ENCODE results near the gene TMPRSS15.

TMPRSS15 gene

GRCh38 chr21:18373606-18374005 is 30.0 kb downstream of the TMPRSS15 start:
- H3K27ac ChIP-seq = no peak overlapping the region
- TF ChIP-seq FOXP2 (optimal IDR thresholded peaks at IDR 0.05; ENCODE audit: control extremely low read depth, extremely low read length, insufficient read depth) = no peak
- TF ChIP-seq POLR2AphosphoS5 (IDR thresholded peaks at IDR 0.05; ENCODE audit: borderline replicate concordance, low read depth, low read length) = no peak
- TF ChIP-seq EZH2 (IDR thresholded peaks at IDR 0.05) = no peak
- no peak overlapping the region for H3K9ac ChIP-seq (ENCODE audit: insufficient read length)
- no peak overlapping the region for H3K4me3 ChIP-seq
- no peaks in the 10 kb centered on the region for H3K9me3 ChIP-seq (ENCODE audit: low read depth, low read length)
- H3K36me3 ChIP-seq (ENCODE audit: insufficient read depth, low read length) = no peaks in the 10 kb centered on the region
- DNase-seq (ENCODE audit: low read depth, low spot score) = no peak

- H3K9me3 ChIP-seq (ENCODE audit: low read depth, low read length) = no peaks in the 10 kb centered on the region
- no peaks in the 10 kb centered on the region for H3K36me3 ChIP-seq (ENCODE audit: insufficient read depth, low read length)
- no peak overlapping the region for H3K9ac ChIP-seq (ENCODE audit: insufficient read length)
- H3K4me3 ChIP-seq = no peak overlapping the region
- no peak overlapping the region for H3K27ac ChIP-seq
- no peak for DNase-seq (ENCODE audit: low read depth, low spot score)
- TF ChIP-seq FOXP2 (optimal IDR thresholded peaks at IDR 0.05; ENCODE audit: control extremely low read depth, extremely low read length, insufficient read depth) = no peak
- no peak for TF ChIP-seq POLR2AphosphoS5 (IDR thresholded peaks at IDR 0.05; ENCODE audit: borderline replicate concordance, low read depth, low read length)
- TF ChIP-seq EZH2 (IDR thresholded peaks at IDR 0.05) = no peak
Measured at GRCh38 chr21:18370301-18370700, 33.3 kb downstream of the TMPRSS15 start.

GRCh38 chr21:18369115-18369514 is 34.5 kb downstream of the TMPRSS15 start:
- peak; percentile 44 for DNase-seq (ENCODE audit: low read depth, low spot score)

GRCh38 chr21:18368205-18368604 is 35.4 kb downstream of the TMPRSS15 start:
- Histone ChIP-seq H3K36me3 (ENCODE audit: insufficient read depth, low read length) (no peaks in the 10 kb centered on the region), H3K9me3 (ENCODE audit: low read depth, low read length) (no peaks in the 10 kb centered on the region), H3K9ac (ENCODE audit: insufficient read length) (no peak overlapping the region), H3K27ac (no peak overlapping the region), H3K4me3 (no peak overlapping the region)
- DNase-seq (ENCODE audit: low read depth, low spot score) = no peak
- TF ChIP-seq POLR2AphosphoS5 (IDR thresholded peaks at IDR 0.05; ENCODE audit: borderline replicate concordance, low read depth, low read length) (no peak), EZH2 (IDR thresholded peaks at IDR 0.05) (no peak), FOXP2 (optimal IDR thresholded peaks at IDR 0.05; ENCODE audit: control extremely low read depth, extremely low read length, insufficient read depth) (no peak)

More at GRCh38 chr21:18369115-18369514, 34.5 kb downstream of the TMPRSS15 start:
- H3K9ac ChIP-seq (ENCODE audit: insufficient read length) = no peak overlapping the region
- no peaks in the 10 kb centered on the region for H3K9me3 ChIP-seq (ENCODE audit: low read depth, low read length)
- H3K27ac ChIP-seq = no peak overlapping the region
- H3K36me3 ChIP-seq (ENCODE audit: insufficient read depth, low read length) = no peaks in the 10 kb centered on the region
- H3K4me3 ChIP-seq = peak overlapping the region; percentile 34
- TF ChIP-seq FOXP2 (optimal IDR thresholded peaks at IDR 0.05; ENCODE audit: control extremely low read depth, extremely low read length, insufficient read depth) (no peak), POLR2AphosphoS5 (IDR thresholded peaks at IDR 0.05; ENCODE audit: borderline replicate concordance, low read depth, low read length) (no peak), EZH2 (IDR thresholded peaks at IDR 0.05) (no peak)

- Histone ChIP-seq H3K4me3 (peak overlapping the region; percentile 8; the same call in 1 of the 2 replicates), H3K9me3 (ENCODE audit: low read depth, low read length) (no peaks in the 10 kb centered on the region), H3K9ac (ENCODE audit: insufficient read length) (no peak overlapping the region), H3K27ac (no peak overlapping the region), H3K36me3 (ENCODE audit: insufficient read depth, low read length) (no peaks in the 10 kb centered on the region)
- TF ChIP-seq EZH2 (IDR thresholded peaks at IDR 0.05) (no peak), POLR2AphosphoS5 (IDR thresholded peaks at IDR 0.05; ENCODE audit: borderline replicate concordance, low read depth, low read length) (no peak), FOXP2 (optimal IDR thresholded peaks at IDR 0.05; ENCODE audit: control extremely low read depth, extremely low read length, insufficient read depth) (no peak)
- no peak for DNase-seq (ENCODE audit: low read depth, low spot score)
Measured at GRCh38 chr21:18356801-18357200, 46.8 kb downstream of the TMPRSS15 start.

GRCh38 chr21:18354947-18355346 is 48.6 kb downstream of the TMPRSS15 start:
- no peak overlapping the region for H3K9ac ChIP-seq (ENCODE audit: insufficient read length)
- no peak for DNase-seq (ENCODE audit: low read depth, low spot score)
- TF ChIP-seq FOXP2 (optimal IDR thresholded peaks at IDR 0.05; ENCODE audit: control extremely low read depth, extremely low read length, insufficient read depth) (no peak), EZH2 (IDR thresholded peaks at IDR 0.05) (no peak), POLR2AphosphoS5 (IDR thresholded peaks at IDR 0.05; ENCODE audit: borderline replicate concordance, low read depth, low read length) (no peak)
- H3K27ac ChIP-seq = no peak overlapping the region
- no peaks in the 10 kb centered on the region for H3K36me3 ChIP-seq (ENCODE audit: insufficient read depth, low read length)
- H3K9me3 ChIP-seq (ENCODE audit: low read depth, low read length) = no peaks in the 10 kb centered on the region
- no peak overlapping the region for H3K4me3 ChIP-seq

GRCh38 chr21:18350216-18350615 is 53.4 kb downstream of the TMPRSS15 start:
- H3K27ac ChIP-seq = no peak overlapping the region
- TF ChIP-seq FOXP2 (optimal IDR thresholded peaks at IDR 0.05; ENCODE audit: control extremely low read depth, extremely low read length, insufficient read depth) (no peak), POLR2AphosphoS5 (IDR thresholded peaks at IDR 0.05; ENCODE audit: borderline replicate concordance, low read depth, low read length) (no peak), EZH2 (IDR thresholded peaks at IDR 0.05) (no peak)
- H3K9ac ChIP-seq (ENCODE audit: insufficient read length) = no peak overlapping the region
- H3K36me3 ChIP-seq (ENCODE audit: insufficient read depth, low read length) = no peaks in the 10 kb centered on the region
- no peak overlapping the region for H3K4me3 ChIP-seq
- no peak for DNase-seq (ENCODE audit: low read depth, low spot score)
- H3K9me3 ChIP-seq (ENCODE audit: low read depth, low read length) = no peaks in the 10 kb centered on the region

- H3K4me3 ChIP-seq = no peak overlapping the region
- H3K9me3 ChIP-seq (ENCODE audit: low read depth, low read length) = no peaks in the 10 kb centered on the region
- H3K27ac ChIP-seq = no peak overlapping the region
- H3K9ac ChIP-seq (ENCODE audit: insufficient read length) = no peak overlapping the region
- no peaks in the 10 kb centered on the region for H3K36me3 ChIP-seq (ENCODE audit: insufficient read depth, low read length)
- DNase-seq (ENCODE audit: low read depth, low spot score) = no peak
- no peak for TF ChIP-seq EZH2 (IDR thresholded peaks at IDR 0.05)
- no peak for TF ChIP-seq FOXP2 (optimal IDR thresholded peaks at IDR 0.05; ENCODE audit: control extremely low read depth, extremely low read length, insufficient read depth)
Measured at GRCh38 chr21:18349468-18349867, 54.1 kb downstream of the TMPRSS15 start.

- no peak overlapping the region for H3K27ac ChIP-seq
- H3K9ac ChIP-seq (ENCODE audit: insufficient read length) = no peak overlapping the region
- no peak for DNase-seq (ENCODE audit: low read depth, low spot score)
- H3K9me3 ChIP-seq (ENCODE audit: low read depth, low read length) = no peaks in the 10 kb centered on the region
- no peaks in the 10 kb centered on the region for H3K36me3 ChIP-seq (ENCODE audit: insufficient read depth, low read length)
- no peak overlapping the region for H3K4me3 ChIP-seq
- TF ChIP-seq POLR2AphosphoS5 (IDR thresholded peaks at IDR 0.05; ENCODE audit: borderline replicate concordance, low read depth, low read length) (no peak), FOXP2 (optimal IDR thresholded peaks at IDR 0.05; ENCODE audit: control extremely low read depth, extremely low read length, insufficient read depth) (no peak), EZH2 (IDR thresholded peaks at IDR 0.05) (no peak)
Measured at GRCh38 chr21:18340387-18340942, 63.1 kb downstream of the TMPRSS15 start.

All from SK-N-MC (cell line).